Cardiac fibroblast (primary cell): ENCODE data around the gene CLCN2.
A peak's percentile ranks its signal among the peaks of the same experiment; 100 is the strongest.

Experiments used
- DNase-seq, 2 donors: peaks; one replicate each; pipeline versions ENCODE4 v3.0.0 to v3.0.0-alpha.2; 2010; ENCODE audit warnings: low read depth in 2 of 2
- H3K4me3 ChIP-seq, 2 donors: replicated peaks in 1 of 2; 1 replicate in 1 of 2; 2 replicates in 1 of 2; pipeline ENCODE4 v1.5.1; 2011; ENCODE audit warnings: low read depth in 2 of 2, low read length in 2 of 2, mild to moderate bottlenecking in 2 of 2, moderate library complexity in 1 of 2
- CTCF ChIP-seq: IDR thresholded peaks from one replicate; pipeline ENCODE4 v1.5.1; 2011; ENCODE audit warnings: low read depth, mild to moderate bottlenecking, low read length, inconsistent platforms

The CLCN2 gene

DNA sequence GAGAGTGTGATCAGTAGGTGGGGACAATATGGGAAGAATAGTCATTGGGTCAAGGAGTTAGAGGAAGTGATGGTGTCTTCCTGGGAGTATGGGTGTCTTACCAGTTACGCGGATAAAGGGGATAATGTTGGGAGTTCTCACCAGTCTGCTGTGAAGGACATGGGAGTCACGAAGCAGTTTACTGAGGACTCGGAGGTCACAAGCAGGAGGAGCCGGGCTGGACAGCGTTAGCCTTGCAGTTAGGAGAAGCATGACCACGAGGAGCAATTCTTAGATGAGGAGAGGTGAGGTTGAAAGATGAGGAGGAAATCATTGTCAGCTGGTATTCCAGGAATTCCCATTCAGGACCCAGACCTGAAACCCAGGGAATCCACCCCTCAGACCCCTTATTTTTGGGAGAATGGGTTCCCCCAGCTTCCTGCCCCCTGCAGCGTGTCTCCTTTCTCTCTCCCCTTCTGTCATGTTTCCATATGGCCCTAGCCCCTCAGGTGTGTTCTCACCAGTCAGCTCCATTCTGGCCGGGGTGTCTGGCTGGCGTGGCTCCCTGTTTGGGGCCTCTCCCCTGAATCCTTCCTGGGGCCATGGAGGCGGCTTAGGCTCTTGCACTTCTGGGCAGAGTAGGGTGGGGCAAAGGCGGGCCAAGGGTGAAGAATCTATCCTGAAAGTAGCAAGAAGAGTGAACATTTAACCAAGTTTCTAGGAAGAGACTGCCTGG is 14.5 kb upstream of the CLCN2 start:
- no peak for DNase-seq
- TF ChIP-seq CTCF = no peak
- no peak overlapping the region for H3K4me3 ChIP-seq

GRCh38 chr3:184373422-184373821 is 12.0 kb upstream of the CLCN2 start:
- H3K4me3 ChIP-seq = no peak overlapping the region
- no peak for TF ChIP-seq CTCF
- DNase-seq = peak; percentile 38 to 68

GRCh38 chr3:184372911-184373310 is 11.5 kb upstream of the CLCN2 start:
- no peak for TF ChIP-seq CTCF
- no peak for DNase-seq
- H3K4me3 ChIP-seq = no peak overlapping the region

DNA sequence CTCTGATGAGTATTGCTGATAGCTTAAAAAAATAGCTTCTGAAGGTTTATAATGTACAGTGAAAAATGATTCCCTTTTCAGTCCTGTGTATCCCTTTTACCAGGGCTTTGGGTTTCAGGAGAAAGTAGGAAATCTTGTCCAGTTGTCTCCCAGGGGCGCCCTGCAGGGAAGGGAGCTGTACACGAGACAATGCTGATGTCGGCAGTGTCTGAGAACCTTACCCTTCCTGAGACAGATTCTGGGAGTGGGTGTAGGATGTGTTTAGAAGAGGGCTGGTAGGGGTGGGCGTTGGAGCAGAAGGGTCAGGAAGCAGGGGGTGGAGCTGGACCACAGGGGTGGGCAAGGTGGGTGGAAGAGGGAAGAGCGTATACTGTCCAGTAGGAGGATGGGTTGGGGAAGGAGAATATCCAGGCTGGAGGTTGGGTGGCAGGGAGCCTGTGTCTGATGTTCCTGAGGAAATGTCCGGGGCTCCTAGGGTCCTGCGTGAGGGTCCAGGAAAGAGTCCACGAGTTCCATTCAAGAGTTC is 11.0 kb upstream of the CLCN2 start:
- no peak for TF ChIP-seq CTCF
- no peak for DNase-seq
- no peak overlapping the region for H3K4me3 ChIP-seq

- TF ChIP-seq CTCF = peak; percentile 100
- no peak overlapping the region for H3K4me3 ChIP-seq
- DNase-seq = peak; percentile 91 to 93
Observed at GRCh38 chr3:184371570-184372018, 10.2 kb upstream of the CLCN2 start.

- H3K4me3 ChIP-seq = no peak overlapping the region
- peak; percentile 72 to 81 for DNase-seq
- TF ChIP-seq CTCF = no peak
Observed at GRCh38 chr3:184368586-184369183, 7.3 kb upstream of the CLCN2 start.

- no peak for DNase-seq
- no peak overlapping the region for H3K4me3 ChIP-seq
- no peak for TF ChIP-seq CTCF
Observed at GRCh38 chr3:184368116-184368515, 6.7 kb upstream of the CLCN2 start.
